Keratinocyte (primary cell): ENCODE data around the gene CRISPLD2. TPM values are rescaled to one million over a fixed set of nuclear protein-coding genes. Genes with fewer than 3 reads are reported as not detected.

Experiments
- DNase-seq: peaks from one replicate; pipeline ENCODE4 v3.0.0-alpha.2; 2011; ENCODE audit warnings: low read depth, missing footprints, low spot score
- FAIRE-seq: peaks from 2 replicates; lab custom pipeline; 2011; peaks lifted over from hg19 to GRCh38; lab: Jason Lieb, UNC
- H2AFZ ChIP-seq: 2 replicates; pipeline ENCODE4 v1.6.0; 2012; ENCODE audit warnings: low read length, control low read depth, inconsistent platforms; ENCODE audit not compliant: control insufficient read depth
- H3K27ac ChIP-seq: 2 replicates; pipeline ENCODE4 v1.5.1; 2011; ENCODE audit warnings: low read length; ENCODE audit not compliant: control insufficient read depth, insufficient read depth
- H3K27me3 ChIP-seq: 3 replicates; pipeline ENCODE4 v1.6.0; 2011; ENCODE audit warnings: low read length; ENCODE audit not compliant: control insufficient read depth, insufficient read depth; ENCODE audit errors: extremely low read depth
- H3K36me3 ChIP-seq, 2 experiments: 2 replicates in 1 of 2; 3 replicates in 1 of 2; pipeline ENCODE4 v1.5.1; 2011; ENCODE audit warnings: low read length in 2 of 2, mild to moderate bottlenecking in 1 of 2; ENCODE audit not compliant: control insufficient read depth in 2 of 2, insufficient read depth in 2 of 2; ENCODE audit errors: extremely low read depth in 1 of 2
- H3K4me1 ChIP-seq: 3 replicates; pipeline ENCODE4 v1.5.1; 2011; ENCODE audit warnings: low read length; ENCODE audit not compliant: control insufficient read depth, insufficient read depth; ENCODE audit errors: extremely low read depth
- H3K4me2 ChIP-seq: 3 replicates; pipeline ENCODE4 v1.6.0; 2011; ENCODE audit warnings: low read depth, low read length; ENCODE audit not compliant: control insufficient read depth, insufficient read depth; ENCODE audit errors: extremely low read depth
- H3K4me3 ChIP-seq, 3 experiments: fragments of 200-600 bp in 1 of 3; sonication (generic) in 1 of 3; 2 replicates in 2 of 3; 3 replicates in 1 of 3; pipeline ENCODE4 v1.5.1; 2011 to 2016; ENCODE audit warnings: low read length in 3 of 3, mild to moderate bottlenecking in 3 of 3, control low read depth in 2 of 3, inconsistent platforms in 1 of 3, low read depth in 1 of 3, mixed read lengths in 1 of 3, mixed run types in 1 of 3, moderate library complexity in 1 of 3; ENCODE audit not compliant: control insufficient read depth in 2 of 3, insufficient read depth in 2 of 3; ENCODE audit errors: extremely low read depth in 1 of 3
- H3K79me2 ChIP-seq: 2 replicates; pipeline ENCODE4 v1.6.0; 2012; ENCODE audit warnings: low read length; ENCODE audit not compliant: control insufficient read depth, insufficient read depth
- H3K9ac ChIP-seq: 3 replicates; pipeline ENCODE4 v1.6.0; 2011; ENCODE audit warnings: low read length; ENCODE audit not compliant: control insufficient read depth, insufficient read depth; ENCODE audit errors: extremely low read depth
- H3K9me1 ChIP-seq: 3 replicates; pipeline ENCODE4 v1.6.0; 2011; ENCODE audit warnings: low read length; ENCODE audit not compliant: control insufficient read depth, insufficient read depth; ENCODE audit errors: extremely low read depth
- H3K9me3 ChIP-seq: 2 replicates; pipeline ENCODE4 v1.5.1; 2012; ENCODE audit warnings: low read depth, low read length; ENCODE audit not compliant: control insufficient read depth
- H4K20me1 ChIP-seq: 3 replicates; pipeline ENCODE4 v1.6.0; 2011; ENCODE audit warnings: low read length; ENCODE audit not compliant: control insufficient read depth, insufficient read depth; ENCODE audit errors: extremely low read depth
- CTCF ChIP-seq, 3 experiments: IDR thresholded peaks in 1 of 3; conservative IDR thresholded peaks in 1 of 3; optimal IDR thresholded peaks in 1 of 3; 2 replicates in 2 of 3; 3 replicates in 1 of 3; pipeline versions ENCODE3 to v1.5.1; 2011; ENCODE audit warnings: low read length in 3 of 3, mild to moderate bottlenecking in 3 of 3, moderate library complexity in 2 of 3, control low read depth in 1 of 3, inconsistent platforms in 1 of 3; ENCODE audit not compliant: insufficient read depth in 2 of 3; ENCODE audit errors: extremely low read depth in 1 of 3
- EZH2 ChIP-seq: IDR thresholded peaks from one replicate; pipeline ENCODE4 v1.6.1; 2012; ENCODE audit warnings: inconsistent platforms, mild to moderate bottlenecking, low read length, moderate library complexity
- dilution Hi-C: fragments of 300-500 bp; cut with MboI; formaldehyde crosslinking; loops from one replicate; pipeline ENCODE4 v1.7.0; 2020; ENCODE audit warnings: low sequenced_read_pairs; ENCODE audit not compliant: extremely low pct_ligation_motif_present
- polyA plus RNA-seq, 5 experiments: library from polyadenylated mRNA; depleted of rRNA in 3 of 5; stranded (reverse) in 3 of 5; stranded (forward) in 1 of 5; unstranded in 1 of 5; fragments of >200 nt; gene quantifications; 1 replicate in 1 of 5; 2 replicates in 3 of 5; 3 replicates in 1 of 5; pipeline versions ENCODE4 v1.2.1 to v1.2.3, GENCODE V29; 2011 to 2012; ENCODE audit warnings: missing spikeins in 2 of 5, low read depth in 1 of 5, low replicate concordance in 1 of 5

Gene CRISPLD2
- polyA plus RNA-seq, 1 donor (not counting 4 experiments of a cell fraction or from before 2014, with no cell fraction given), result 1.2 TPM

- H3K4me3 ChIP-seq, result no peak overlapping the region
These were observed 66.8 kb downstream of the CRISPLD2 start for GRCh38 chr16:84886497-84887090.

DNA sequence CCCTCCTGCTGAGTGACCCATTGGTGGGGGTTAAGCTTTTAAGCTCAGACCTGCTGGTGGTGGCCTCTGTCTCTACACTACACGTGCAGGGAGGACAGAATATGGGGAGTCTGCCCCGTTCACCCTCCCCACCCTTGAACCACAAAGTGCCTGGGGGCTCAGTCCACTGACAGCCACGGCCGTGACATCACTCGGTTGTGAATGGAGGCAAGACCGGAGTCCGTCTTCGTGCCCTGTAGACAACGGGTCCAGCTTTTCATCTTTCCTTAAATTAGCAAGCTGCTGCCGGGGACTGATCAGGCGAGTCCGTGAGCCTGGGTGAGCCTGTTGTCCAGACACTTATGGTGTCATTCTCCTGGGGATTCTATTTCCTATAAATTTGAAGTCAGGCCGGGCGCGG, 67.4 kb downstream of the CRISPLD2 start:
- H3K79me2 ChIP-seq, result no peaks in the 10 kb centered on the region
- H3K36me3 ChIP-seq, result no peaks in the 10 kb centered on the region
- TF ChIP-seq EZH2 (no peak), CTCF (optimal IDR thresholded peaks at IDR 0.05 in 1 of 3, IDR thresholded peaks at IDR 0.05 in 1 of 3, conservative IDR thresholded peaks at IDR 0.05 in 1 of 3; ENCODE audit: extremely low read depth in 1 of 3, insufficient read depth in 2 of 3, low read length in 3 of 3) (no peak)
- no peak overlapping the region for H2AFZ ChIP-seq
- no peak overlapping the region for H3K9ac ChIP-seq
- no peaks in the 10 kb centered on the region for H3K27me3 ChIP-seq
- DNase-seq, result no peak
- no peaks in the 10 kb centered on the region for H3K9me1 ChIP-seq
- H3K4me1 ChIP-seq, result peaks cover 25% of the 10 kb centered on the region
- H3K9me3 ChIP-seq, result no peaks in the 10 kb centered on the region
- no peak overlapping the region for H3K27ac ChIP-seq
- FAIRE-seq, result no peak
- no peaks in the 10 kb centered on the region for H4K20me1 ChIP-seq
- dilution Hi-C loops, result no loop called here
- no peak overlapping the region for H3K4me2 ChIP-seq
- H3K4me3 ChIP-seq, result no peak overlapping the region

More at GRCh38 chr16:84886497-84887090, 66.8 kb downstream of the CRISPLD2 start:
- DNase-seq (no peak), FAIRE-seq (no peak)
- Histone ChIP-seq H4K20me1 (no peaks in the 10 kb centered on the region), H3K9ac (no peak overlapping the region), H3K4me2 (no peak overlapping the region), H3K36me3 (no peaks in the 10 kb centered on the region), H2AFZ (no peak overlapping the region), H3K27ac (no peak overlapping the region), H3K4me1 (peaks cover 26% of the 10 kb centered on the region), H3K27me3 (no peaks in the 10 kb centered on the region), H3K9me3 (no peaks in the 10 kb centered on the region), H3K9me1 (no peaks in the 10 kb centered on the region), H3K79me2 (no peaks in the 10 kb centered on the region)
- dilution Hi-C loops, result no loop called here
- TF ChIP-seq CTCF (optimal IDR thresholded peaks at IDR 0.05 in 1 of 3, IDR thresholded peaks at IDR 0.05 in 1 of 3, conservative IDR thresholded peaks at IDR 0.05 in 1 of 3; ENCODE audit: extremely low read depth in 1 of 3, insufficient read depth in 2 of 3, low read length in 3 of 3) (no peak), EZH2 (no peak)
